Measurements from ENCODE around the gene HIRA. TPM values are rescaled to one million over a fixed set of nuclear protein-coding genes. Genes with fewer than 3 reads are reported as not detected.
"Not testable (repeated sequence)": the region's sequence is repeated elsewhere in the genome, so short reads cannot be mapped to it uniquely, and the experiment has no call there.

Gene HIRA
- polyA plus RNA-seq, 1 experiment: 17.1 TPM

GRCh38 chr22:19448076-19448607, 16.6 kb upstream of the HIRA start:
- ChIA-PET CTCF (interaction anchor here (0.6 to 1.5 kb wide), 3 partner anchors 30 to 268 kb away, joined by 3 to 5 read pairs (median 5); no protein-coding TSS in a partner anchor), POLR2A (no interaction called here)
- no peak for DNase-seq (ENCODE audit: low read depth, low spot score)
- peak overlapping the region; percentile 80 for H3K4me3 ChIP-seq (ENCODE audit: low read depth, low read length)
- H3K9me3 ChIP-seq (ENCODE audit: control insufficient read depth, insufficient read depth, low read length): no peaks in the 10 kb centered on the region
- H3K27ac ChIP-seq (ENCODE audit: low read depth, low read length): peak overlapping the region; percentile 65
- H3K27me3 ChIP-seq (ENCODE audit: control insufficient read depth, insufficient read depth, low read length): no peaks in the 10 kb centered on the region
- TF ChIP-seq CTCF (IDR thresholded peaks at IDR 0.05; ENCODE audit: low read depth, low read length): no peak

- peak; percentile 75 for DNase-seq (ENCODE audit: low read depth, low spot score)
- Histone ChIP-seq H3K27ac (ENCODE audit: low read depth, low read length) (peak within 1 kb of the TSS; percentile 65), H3K9me3 (ENCODE audit: control insufficient read depth, insufficient read depth, low read length) (no peaks in the 10 kb centered on the region), H3K4me3 (ENCODE audit: low read depth, low read length) (peak within 1 kb of the TSS; percentile 80), H3K27me3 (ENCODE audit: control insufficient read depth, insufficient read depth, low read length) (no peaks in the 10 kb centered on the region)
- no peak for TF ChIP-seq CTCF (IDR thresholded peaks at IDR 0.05; ENCODE audit: low read depth, low read length)
- POLR2A ChIA-PET: no interaction called here
- CTCF ChIA-PET: interaction anchor here (0.6 to 1.5 kb wide), 4 partner anchors 16 to 268 kb away, joined by 3 to 5 read pairs (median 4); no protein-coding TSS in a partner anchor
These were observed 16.0 kb upstream of the HIRA start, which contains the start of gene C22orf39 for GRCh38 chr22:19447330-19448075. C22orf39 (minus strand) TSS chr22:19447711; CDS start chr22:19447688, 23 bp downstream.

- TF ChIP-seq CTCF (IDR thresholded peaks at IDR 0.05; ENCODE audit: low read depth, low read length): no peak
- Histone ChIP-seq H3K27me3 (ENCODE audit: control insufficient read depth, insufficient read depth, low read length) (no peaks in the 10 kb centered on the region), H3K9me3 (ENCODE audit: control insufficient read depth, insufficient read depth, low read length) (no peaks in the 10 kb centered on the region), H3K4me3 (ENCODE audit: low read depth, low read length) (peak overlapping the region; percentile 80), H3K27ac (ENCODE audit: low read depth, low read length) (peak overlapping the region; percentile 21)
- DNase-seq (ENCODE audit: low read depth, low spot score): no peak
- ChIA-PET POLR2A (interaction anchor here (1.5 kb wide), 1 partner anchor 15 kb away, joined by 3 read pairs; the partner anchor contains the start of gene HIRA), CTCF (interaction anchor here (0.6 to 1.5 kb wide), 3 partner anchors 16 to 267 kb away, joined by 3 to 5 read pairs (median 5); no protein-coding TSS in a partner anchor)
These were observed 15.2 kb upstream of the HIRA start for GRCh38 chr22:19446603-19447329.

- ChIA-PET CTCF (interaction anchor here (0.7 to 1.1 kb wide), 2 partner anchors 17 to 150 kb away, joined by 3 read pairs; no protein-coding TSS in a partner anchor), POLR2A (interaction anchor here (1.4 to 1.5 kb wide), 2 partner anchors 14 to 34 kb away, joined by 3 read pairs; partner anchors contain the start of genes CDC45 and HIRA)
- not testable (repeated sequence) for H3K4me3 ChIP-seq (ENCODE audit: low read depth, low read length); H3K27ac ChIP-seq (ENCODE audit: low read depth, low read length); DNase-seq (ENCODE audit: low read depth, low spot score); H3K9me3 ChIP-seq (ENCODE audit: control insufficient read depth, insufficient read depth, low read length); H3K27me3 ChIP-seq (ENCODE audit: control insufficient read depth, insufficient read depth, low read length)
These were observed 13.9 kb upstream of the HIRA start for GRCh38 chr22:19445279-19445982.
